HUES6 (cell line): ENCODE results near the gene SCFD2.

Experiments used
- H3K27ac ChIP-seq: 2 replicates; pipeline ENCODE4 v1.7.0; 2013; ENCODE audit warnings: low read depth, mild to moderate bottlenecking, low read length, inconsistent platforms
- H3K27me3 ChIP-seq: 2 replicates; pipeline ENCODE4 v1.6.1; 2013; ENCODE audit warnings: low read length; ENCODE audit not compliant: control insufficient read depth, insufficient read depth
- H3K36me3 ChIP-seq: 2 replicates; pipeline ENCODE4 v1.6.1; 2013; ENCODE audit warnings: low read length; ENCODE audit not compliant: control insufficient read depth, insufficient read depth
- H3K4me1 ChIP-seq: 2 replicates; pipeline ENCODE4 v1.6.1; 2013; ENCODE audit warnings: low read length; ENCODE audit not compliant: control insufficient read depth, insufficient read depth
- H3K4me3 ChIP-seq: 2 replicates; pipeline ENCODE4 v1.5.1; 2013; ENCODE audit warnings: low read depth, low read length
- H3K9ac ChIP-seq: one replicate; pipeline ENCODE4 v1.6.1; 2013; ENCODE audit warnings: mild to moderate bottlenecking, low read length
- H3K9me3 ChIP-seq: 2 replicates; pipeline ENCODE4 v1.6.1; 2013; ENCODE audit warnings: low read depth, low read length; ENCODE audit not compliant: control insufficient read depth, insufficient read depth

Gene SCFD2

GRCh38 chr4:52874948-52875347 is 490.9 kb downstream of the SCFD2 start:
- no peak overlapping the region for H3K4me3 ChIP-seq
- no peaks in the 10 kb centered on the region for H3K27me3 ChIP-seq
- no peaks in the 10 kb centered on the region for H3K36me3 ChIP-seq
- no peaks in the 10 kb centered on the region for H3K9me3 ChIP-seq
- no peak overlapping the region for H3K27ac ChIP-seq
- H3K4me1 ChIP-seq: peaks cover 36% of the 10 kb centered on the region
- H3K9ac ChIP-seq: no peak overlapping the region

GRCh38 chr4:52873861-52874343 is 492.0 kb downstream of the SCFD2 start:
- Histone ChIP-seq H3K4me1 (peaks cover 46% of the 10 kb centered on the region), H3K27me3 (no peaks in the 10 kb centered on the region), H3K9me3 (no peaks in the 10 kb centered on the region), H3K36me3 (no peaks in the 10 kb centered on the region), H3K4me3 (no peak overlapping the region; the same call in 1 of the 2 replicates), H3K9ac (no peak overlapping the region), H3K27ac (0 out of 2 replicates have a peak overlapping the region, but pooled peaks have one; percentile 9)

- Histone ChIP-seq H3K9me3 (no peaks in the 10 kb centered on the region), H3K4me3 (no peak overlapping the region; the same call in 1 of the 2 replicates), H3K4me1 (peaks cover 50% of the 10 kb centered on the region), H3K27ac (0 out of 2 replicates have a peak overlapping the region, but pooled peaks have one; percentile 9), H3K36me3 (no peaks in the 10 kb centered on the region), H3K27me3 (no peaks in the 10 kb centered on the region), H3K9ac (no peak overlapping the region)
Measured at GRCh38 chr4:52873191-52873590, 492.7 kb downstream of the SCFD2 start.

- peaks cover 59% of the 10 kb centered on the region for H3K4me1 ChIP-seq
- H3K4me3 ChIP-seq: no peak overlapping the region
- no peak overlapping the region for H3K27ac ChIP-seq
- no peaks in the 10 kb centered on the region for H3K27me3 ChIP-seq
- H3K36me3 ChIP-seq: peaks cover 26% of the 10 kb centered on the region
- H3K9ac ChIP-seq: no peak overlapping the region
- no peaks in the 10 kb centered on the region for H3K9me3 ChIP-seq
Measured at GRCh38 chr4:52870225-52870624, 495.6 kb downstream of the SCFD2 start.

GRCh38 chr4:52869656-52870055 is 496.2 kb downstream of the SCFD2 start:
- Histone ChIP-seq H3K4me1 (peaks cover 64% of the 10 kb centered on the region), H3K27ac (no peak overlapping the region), H3K9me3 (no peaks in the 10 kb centered on the region), H3K4me3 (no peak overlapping the region), H3K27me3 (no peaks in the 10 kb centered on the region), H3K36me3 (peaks cover 31% of the 10 kb centered on the region), H3K9ac (no peak overlapping the region)

GRCh38 chr4:52869196-52869595 is 496.7 kb downstream of the SCFD2 start:
- Histone ChIP-seq H3K4me1 (peaks cover 61% of the 10 kb centered on the region), H3K27me3 (no peaks in the 10 kb centered on the region), H3K27ac (no peak overlapping the region), H3K9ac (no peak overlapping the region), H3K4me3 (no peak overlapping the region), H3K9me3 (no peaks in the 10 kb centered on the region), H3K36me3 (peaks cover 36% of the 10 kb centered on the region)

- no peak overlapping the region for H3K27ac ChIP-seq
- no peaks in the 10 kb centered on the region for H3K27me3 ChIP-seq
- peaks cover 58% of the 10 kb centered on the region for H3K4me1 ChIP-seq
- H3K9me3 ChIP-seq: no peaks in the 10 kb centered on the region
- peaks cover 47% of the 10 kb centered on the region for H3K36me3 ChIP-seq
- no peak overlapping the region for H3K4me3 ChIP-seq
- no peak overlapping the region for H3K9ac ChIP-seq
Measured at GRCh38 chr4:52868133-52868532, 497.7 kb downstream of the SCFD2 start.

GRCh38 chr4:52867163-52867562 is 498.7 kb downstream of the SCFD2 start:
- no peaks in the 10 kb centered on the region for H3K9me3 ChIP-seq
- H3K9ac ChIP-seq: no peak overlapping the region
- H3K27ac ChIP-seq: no peak overlapping the region
- H3K4me1 ChIP-seq: peaks cover 50% of the 10 kb centered on the region
- H3K27me3 ChIP-seq: no peaks in the 10 kb centered on the region
- peaks cover 49% of the 10 kb centered on the region for H3K36me3 ChIP-seq
- no peak overlapping the region for H3K4me3 ChIP-seq

- Histone ChIP-seq H3K4me3 (no peak overlapping the region), H3K36me3 (peaks cover 49% of the 10 kb centered on the region), H3K4me1 (peaks cover 51% of the 10 kb centered on the region), H3K9me3 (no peaks in the 10 kb centered on the region), H3K27me3 (no peaks in the 10 kb centered on the region), H3K27ac (no peak overlapping the region), H3K9ac (no peak overlapping the region)
Measured at GRCh38 chr4:52866734-52867133, 499.1 kb downstream of the SCFD2 start.

GRCh38 chr4:52865300-52865699 is 500.6 kb downstream of the SCFD2 start:
- Histone ChIP-seq H3K9me3 (no peaks in the 10 kb centered on the region), H3K9ac (no peak overlapping the region), H3K27me3 (no peaks in the 10 kb centered on the region), H3K4me3 (no peak overlapping the region), H3K36me3 (peaks cover 49% of the 10 kb centered on the region), H3K27ac (no peak overlapping the region), H3K4me1 (peaks cover 64% of the 10 kb centered on the region)

- H3K9ac ChIP-seq: no peak overlapping the region
- peaks cover 64% of the 10 kb centered on the region for H3K4me1 ChIP-seq
- H3K4me3 ChIP-seq: peak overlapping the region; percentile 94; the same call in 1 of the 2 replicates
- no peak overlapping the region for H3K27ac ChIP-seq
- H3K27me3 ChIP-seq: no peaks in the 10 kb centered on the region
- H3K9me3 ChIP-seq: no peaks in the 10 kb centered on the region
- peaks cover 49% of the 10 kb centered on the region for H3K36me3 ChIP-seq
Measured at GRCh38 chr4:52864793-52865192, 501.1 kb downstream of the SCFD2 start.
